Upper lobe of left lung (tissue), 4 donors: ENCODE measurements around the gene FYB2.

Source experiments
- CTCF ChIP-seq, 6 experiments: fragments of 450-650 bp in 4 of 6; fragments of 200-600 bp in 2 of 6; sonication (generic) in 2 of 6; IDR thresholded peaks; one replicate each; pipeline ENCODE4 v1.5.1; 2016 to 2019; ENCODE audit warnings: antibody characterized with exemption in 6 of 6
- EP300 ChIP-seq, 4 donors: sonication (generic); formaldehyde crosslinking; IDR thresholded peaks; one replicate each; pipeline ENCODE4 v1.5.1; 2017; ENCODE audit warnings: antibody characterized with exemption in 4 of 4, control low read depth in 2 of 4
- POLR2A ChIP-seq, 4 donors: fragments of 450-650 bp; IDR thresholded peaks; one replicate each; pipeline ENCODE4 v1.5.1; 2016 to 2017; ENCODE audit warnings: antibody characterized with exemption in 4 of 4, mild to moderate bottlenecking in 2 of 4
- POLR2AphosphoS5 ChIP-seq, 2 donors: sonication (generic); formaldehyde crosslinking; IDR thresholded peaks; one replicate each; pipeline ENCODE4 v1.5.1; 2017; ENCODE audit warnings: antibody characterized with exemption in 2 of 2

- TF ChIP-seq CTCF (IDR thresholded peaks at IDR 0.05) = no peak
- no peak for TF ChIP-seq POLR2AphosphoS5 (IDR thresholded peaks at IDR 0.05)
- no peak for TF ChIP-seq POLR2A (IDR thresholded peaks at IDR 0.05)
- TF ChIP-seq EP300 (IDR thresholded peaks at IDR 0.05) = no peak
Observed at GRCh38 chr1:56696663-56697062, 122.5 kb downstream of the FYB2 start.
